H1 (cell line): ENCODE data around the gene SMAD7. TPM values are rescaled to one million over a fixed set of nuclear protein-coding genes. Genes with fewer than 3 reads are reported as not detected.

Experiments
- CTCF ChIA-PET: fragments of 300-600 bp; sonication (Branson Sonifier 250); formaldehyde crosslinking; loops from one replicate; lab custom pipeline; 2021; ENCODE audit not compliant: partially characterized antibody; lab: Charles Lee
- POLR2A ChIA-PET: fragments of 300-600 bp; sonication (Branson Sonifier 250); formaldehyde crosslinking; loops from one replicate; lab custom pipeline; 2021; ENCODE audit warnings: inconsistent platforms; ENCODE audit not compliant: partially characterized antibody; lab: Charles Lee
- DNase-seq, 2 experiments: peaks; one replicate each; pipeline versions ENCODE4 v3.0.0 to v3.0.0-alpha.2; 2010 to 2022; ENCODE audit warnings: low spot score in 2 of 2, low read depth in 1 of 2, mixed read lengths in 1 of 2
- FAIRE-seq: peaks from 2 replicates; lab custom pipeline; 2011; peaks lifted over from hg19 to GRCh38; lab: Jason Lieb, UNC
- H2AFZ ChIP-seq: 2 replicates; pipeline ENCODE4 v1.8.1; 2012; ENCODE audit warnings: low read length, inconsistent platforms
- H2AK5ac ChIP-seq: 2 replicates; pipeline ENCODE4 v1.6.1; 2013; ENCODE audit warnings: low read depth, low read length
- H2BK120ac ChIP-seq: replicated peaks from 2 replicates; pipeline ENCODE3; 2013; ENCODE audit warnings: low read depth, low read length, inconsistent platforms
- H2BK12ac ChIP-seq: 2 replicates; pipeline ENCODE4 v1.6.1; 2013; ENCODE audit warnings: low read depth, low read length
- H2BK15ac ChIP-seq: 2 replicates; pipeline ENCODE4 v1.6.1; 2013; ENCODE audit warnings: low read length
- H2BK20ac ChIP-seq: 2 replicates; pipeline ENCODE4 v1.6.1; 2013; ENCODE audit warnings: low read length
- H2BK5ac ChIP-seq: 2 replicates; pipeline ENCODE4 v1.6.1; 2013; ENCODE audit warnings: low read depth, low read length
- H3K14ac ChIP-seq: 2 replicates; pipeline ENCODE4 v1.6.1; 2013; ENCODE audit warnings: inconsistent platforms; ENCODE audit not compliant: insufficient read length
- H3K18ac ChIP-seq: 2 replicates; pipeline ENCODE4 v1.6.1; 2013; ENCODE audit warnings: low read length; ENCODE audit errors: extremely low read depth
- H3K23ac ChIP-seq: 2 replicates; pipeline ENCODE4 v1.6.1; 2013; ENCODE audit warnings: inconsistent platforms; ENCODE audit not compliant: insufficient read length
- H3K23me2 ChIP-seq: 2 replicates; pipeline ENCODE4 v1.6.1; 2013; ENCODE audit warnings: low read depth, low read length
- H3K27ac ChIP-seq: 2 replicates; pipeline ENCODE4 v1.6.1; 2011; ENCODE audit warnings: low read depth, low read length, inconsistent platforms
- H3K27me3 ChIP-seq, 4 experiments: replicated peaks in 1 of 4; 1 replicate in 1 of 4; 2 replicates in 3 of 4; pipeline versions ENCODE4 v1.6.1 to v1.8.1; 2011 to 2013; ENCODE audit warnings: low read length in 3 of 4, mild to moderate bottlenecking in 3 of 4, inconsistent platforms in 2 of 4, mixed read lengths in 2 of 4, moderate library complexity in 1 of 4; ENCODE audit not compliant: control insufficient read depth in 3 of 4, insufficient read depth in 3 of 4; ENCODE audit errors: extremely low read depth in 1 of 4
- H3K36me3 ChIP-seq, 4 experiments: 2 replicates each; pipeline versions ENCODE4 v1.6.1 to v1.8.1; 2011 to 2013; ENCODE audit warnings: mild to moderate bottlenecking in 4 of 4, low read length in 3 of 4, moderate library complexity in 2 of 4, control low read depth in 1 of 4, inconsistent platforms in 1 of 4; ENCODE audit not compliant: insufficient read depth in 4 of 4, control insufficient read depth in 2 of 4
- H3K4ac ChIP-seq: replicated peaks from 2 replicates; pipeline ENCODE3; 2013; ENCODE audit warnings: low read length, low read depth, mixed read lengths, inconsistent platforms; ENCODE audit not compliant: insufficient read length
- H3K4me1 ChIP-seq, 4 experiments: replicated peaks in 1 of 4; 1 replicate in 1 of 4; 2 replicates in 3 of 4; pipeline versions ENCODE4 v1.6.1 to v1.8.1; 2011 to 2013; ENCODE audit warnings: low read length in 3 of 4, inconsistent platforms in 2 of 4, mixed read lengths in 1 of 4; ENCODE audit not compliant: insufficient read depth in 4 of 4, control insufficient read depth in 3 of 4
- H3K4me2 ChIP-seq, 2 experiments: 2 replicates each; pipeline versions ENCODE4 v1.6.1 to v1.8.1; 2011 to 2013; ENCODE audit warnings: low read depth in 2 of 2, low read length in 2 of 2, control low read depth in 1 of 2, inconsistent platforms in 1 of 2, mild to moderate bottlenecking in 1 of 2; ENCODE audit not compliant: insufficient read depth in 1 of 2
- H3K4me3 ChIP-seq, 4 experiments: fragments of 200-600, 300-600 bp in 1 of 4; sonication (generic), shearing (Covaris generic), sonication (Bioruptor Twin) in 1 of 4; 2 replicates each; pipeline versions ENCODE4 v1.5.1 to v1.8.1; 2011 to 2016; ENCODE audit warnings: low read length in 4 of 4, low read depth in 3 of 4, control low read depth in 2 of 4, inconsistent platforms in 2 of 4, mild to moderate bottlenecking in 2 of 4, mixed read lengths in 1 of 4, moderate library complexity in 1 of 4; ENCODE audit not compliant: insufficient read depth in 2 of 4; ENCODE audit errors: extremely low read depth in 1 of 4
- H3K56ac ChIP-seq: replicated peaks from 2 replicates; pipeline ENCODE3; 2013; ENCODE audit warnings: low read depth, mild to moderate bottlenecking, mixed read lengths, low read length, inconsistent platforms; ENCODE audit not compliant: insufficient read length
- H3K79me1 ChIP-seq: 2 replicates; pipeline ENCODE4 v1.6.1; 2013; ENCODE audit warnings: low read depth, low read length, control low read depth
- H3K79me2 ChIP-seq, 2 experiments: 2 replicates each; pipeline versions ENCODE4 v1.6.1 to v1.8.1; 2012 to 2013; ENCODE audit warnings: low read length in 2 of 2, mild to moderate bottlenecking in 2 of 2, inconsistent platforms in 1 of 2; ENCODE audit not compliant: insufficient read depth in 2 of 2, control insufficient read depth in 1 of 2
- H3K9ac ChIP-seq, 4 experiments: replicated peaks in 1 of 4; 1 replicate in 1 of 4; 2 replicates in 3 of 4; pipeline versions ENCODE4 v1.6.1 to v1.8.1; 2011 to 2013; ENCODE audit warnings: low read depth in 3 of 4, low read length in 3 of 4, control low read depth in 2 of 4, mild to moderate bottlenecking in 2 of 4, moderate library complexity in 2 of 4, inconsistent platforms in 1 of 4; ENCODE audit errors: extremely low read depth in 1 of 4
- H3K9me3 ChIP-seq, 2 experiments: 2 replicates each; pipeline versions ENCODE4 v1.6.1 to v1.8.1; 2012 to 2013; ENCODE audit warnings: mild to moderate bottlenecking in 2 of 2, moderate library complexity in 2 of 2, control low read depth in 1 of 2, inconsistent platforms in 1 of 2, low read depth in 1 of 2, low read length in 1 of 2, mixed read lengths in 1 of 2; ENCODE audit not compliant: insufficient read depth in 2 of 2
- H4K20me1 ChIP-seq, 2 experiments: replicated peaks in 1 of 2; 2 replicates each; pipeline versions ENCODE3 to v1.8.1; 2011 to 2013; ENCODE audit warnings: inconsistent platforms in 2 of 2, low read length in 2 of 2, mild to moderate bottlenecking in 1 of 2; ENCODE audit not compliant: insufficient read depth in 2 of 2, control insufficient read depth in 1 of 2
- H4K5ac ChIP-seq: 2 replicates; pipeline ENCODE4 v1.6.1; 2013; ENCODE audit warnings: low read length, low read depth, mixed read lengths, inconsistent platforms; ENCODE audit not compliant: insufficient read length
- H4K8ac ChIP-seq: 2 replicates; pipeline ENCODE4 v1.8.0; 2013; ENCODE audit warnings: mild to moderate bottlenecking, moderate library complexity, low read length, inconsistent platforms; ENCODE audit not compliant: insufficient read depth; ENCODE audit errors: extremely low read depth
- H4K91ac ChIP-seq: replicated peaks from 2 replicates; pipeline ENCODE3; 2013; ENCODE audit warnings: low read length, mixed read lengths, inconsistent platforms; ENCODE audit not compliant: insufficient read length
- CBX5 ChIP-seq: fragments of 300-800, 300-1000 bp; sonication (generic); IDR thresholded peaks from 2 replicates; pipeline ENCODE4 v1.7.1; 2016; ENCODE audit warnings: antibody characterized with exemption, low read length, low read depth
- CBX8 ChIP-seq: fragments of 300-800, 300-1000 bp; sonication (generic); IDR thresholded peaks from 2 replicates; pipeline ENCODE4 v1.7.1; 2016; ENCODE audit warnings: low read depth, low read length, borderline replicate concordance
- CREB1 ChIP-seq: IDR thresholded peaks from 2 replicates; pipeline ENCODE4 v1.6.1; 2012; ENCODE audit warnings: inconsistent platforms
- EZH2 ChIP-seq: fragments of 200-600 bp; sonication (generic); IDR thresholded peaks from 2 replicates; pipeline ENCODE4 v1.7.1; 2012; ENCODE audit warnings: low read depth, mild to moderate bottlenecking, moderate library complexity, low read length, inconsistent platforms; ENCODE audit not compliant: severe bottlenecking
- FOSL1 ChIP-seq: IDR thresholded peaks from 2 replicates; pipeline ENCODE4 v1.6.1; 2011; ENCODE audit warnings: mild to moderate bottlenecking, low read depth, low read length, moderate library complexity; ENCODE audit not compliant: insufficient read depth
- JUN ChIP-seq: IDR thresholded peaks from 2 replicates; pipeline ENCODE4 v1.6.1; 2011; ENCODE audit warnings: low read depth, mild to moderate bottlenecking, improper control_type of control experiment, low read length
- KDM1A ChIP-seq: fragments of 200-600, 300-600 bp; sonication (generic); IDR thresholded peaks from 2 replicates; pipeline ENCODE4 v1.7.1; 2016; ENCODE audit warnings: mild to moderate bottlenecking, low read length, borderline replicate concordance
- RAD21 ChIP-seq, 2 experiments: IDR thresholded peaks in 1 of 2; conservative IDR thresholded peaks in 1 of 2; 2 replicates each; pipeline ENCODE4 v1.6.1; 2011; ENCODE audit warnings: low read depth in 2 of 2, low read length in 2 of 2, improper control_type of control experiment in 1 of 2, inconsistent platforms in 1 of 2, mild to moderate bottlenecking in 1 of 2, moderate library complexity in 1 of 2
- SIN3A ChIP-seq, 2 experiments: IDR thresholded peaks in 1 of 2; conservative IDR thresholded peaks in 1 of 2; 2 replicates each; pipeline ENCODE4 v1.6.1; 2011 to 2012; ENCODE audit warnings: low read length in 2 of 2, improper control_type of control experiment in 1 of 2, low read depth in 1 of 2, mild to moderate bottlenecking in 1 of 2
- WGBS, 2 experiments: shearing (Covaris generic) in 1 of 2; methylation state at CpG; one replicate each; pipeline versions ENCODE4 v1.1.6 to v1.1.7; 2013 to 2015; ENCODE audit warnings: low lambda C conversion rate in 2 of 2, mixed read lengths in 2 of 2, inconsistent platforms in 1 of 2, low coverage in 1 of 2, missing lambda C conversion rate in 1 of 2; ENCODE audit not compliant: insufficient replicate concordance in 2 of 2, insufficient coverage in 1 of 2, insufficient read length in 1 of 2; ENCODE audit errors: extremely low coverage in 1 of 2, missing lambda C conversion rate in 1 of 2; 5-methylcytosine and 5-hydroxymethylcytosine counted together
- polyA plus RNA-seq, 7 experiments: library from polyadenylated mRNA; depleted of rRNA in 3 of 7; stranded (reverse) in 5 of 7; unstranded in 2 of 7; fragments of >200 nt in 5 of 7; fragments of 200-250 nt in 2 of 7; gene quantifications; 1 replicate in 5 of 7; 2 replicates in 1 of 7; 4 replicates in 1 of 7; pipeline versions ENCODE4 v1.2.1 to v1.2.3, GENCODE V29; 2011 to 2013; ENCODE audit warnings: missing spikeins in 2 of 7, mixed read lengths in 2 of 7
- total RNA-seq: library from RNA; stranded (reverse); fragmentation: NEBNext Ultra II Directional; extraction: Animal tissue kit (Norgen Biotek cat#: 25700); gene quantifications from 2 replicates; pipeline ENCODE4 v1.2.1, GENCODE V29; 2021
- TF ChIP-seq, protein P1 (sequence below): IDR thresholded peaks from 2 replicates; pipeline ENCODE4 v1.6.1; 2012; ENCODE audit warnings: inconsistent platforms

SMAD7 gene
- total and polyA plus RNA-seq, 2 of the 8 experiments (the other 6 are each of a cell fraction or from before 2014, with no cell fraction given) = 6.5 to 15.5 TPM

DNA sequence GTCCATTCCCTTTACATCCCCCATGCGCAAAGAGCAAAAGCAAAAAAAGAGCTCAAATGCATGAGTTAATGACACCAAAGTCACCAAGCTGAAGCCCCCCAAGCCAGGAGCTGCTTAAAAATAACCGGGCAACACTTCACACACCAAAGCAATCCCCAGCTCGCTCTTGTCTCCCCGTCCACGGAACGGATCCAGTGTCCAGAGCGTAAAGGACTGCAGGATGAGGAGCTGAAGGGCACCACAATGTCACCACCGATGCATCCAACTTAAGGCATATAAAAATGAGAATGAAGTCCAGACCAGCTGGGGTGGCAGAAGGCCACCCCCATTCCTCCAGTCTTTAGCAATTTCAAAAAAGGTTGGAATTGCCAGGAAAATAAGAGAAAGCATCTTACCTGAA, 8.7 kb downstream of the SMAD7 start:
- Histone ChIP-seq H2BK5ac (no peak overlapping the region), H3K79me1 (peaks cover 2% of the 10 kb centered on the region; the same call in 1 of the 2 replicates), H2AFZ (no peak overlapping the region), H3K18ac (no peak overlapping the region), H2BK12ac (no peak overlapping the region), H3K4ac (no peak overlapping the region), H2BK120ac (no peak overlapping the region), H3K56ac (no peak overlapping the region), H4K20me1 (peaks cover 3 to 37% of the 10 kb centered on the region in 2 experiments), H4K91ac (no peak overlapping the region), H3K36me3 (no peaks in the 10 kb centered on the region; a peak in 1 of 8 replicates), H4K8ac (no peak overlapping the region), H2BK20ac (no peak overlapping the region), H3K4me3 (no peak overlapping the region), H3K4me1 (peaks cover 14 to 51% (median 29%) of the 10 kb centered on the region in 4 experiments), H3K27me3 (peaks cover 0 to 2% (median under 1%) of the 10 kb centered on the region in 4 experiments; a peak in 2 of 7 replicates), H2BK15ac (0 out of 2 replicates have a peak overlapping the region, but pooled peaks have one; percentile 47), H3K14ac (no peak overlapping the region), H3K23me2 (no peaks in the 10 kb centered on the region), H2AK5ac (0 out of 2 replicates have a peak overlapping the region, but pooled peaks have one; percentile 55), H3K4me2 (no peak overlapping the region; a peak in 1 of 4 replicates), H3K27ac (no peak overlapping the region), H3K9me3 (no peaks in the 10 kb centered on the region), H4K5ac (no peak overlapping the region), H3K79me2 (peaks cover 42 to 87% of the 10 kb centered on the region in 2 experiments), H3K9ac (no peak overlapping the region), H3K23ac (no peak overlapping the region)
- CTCF ChIA-PET = interaction anchor here (0.6 to 1.8 kb wide), 5 partner anchors 11 to 521 kb away, joined by 3 to 7 read pairs (median 3); no protein-coding TSS in a partner anchor
- FAIRE-seq (no peak), DNase-seq (no peak)
- POLR2A ChIA-PET = interaction anchor here (1.2 to 3.1 kb wide), 6 partner anchors 10 to 49 kb away, joined by 3 to 18 read pairs (median 5); no protein-coding TSS in a partner anchor
- WGBS, 2 experiments = 90% methylated on average over 8 of the region's 8 CpGs; no CpG with 5 or more reads in 1 of the 2 experiments
- no peak for TF ChIP-seq RAD21 (IDR thresholded peaks at IDR 0.05 in 1 of 2, conservative IDR thresholded peaks at IDR 0.05 in 1 of 2; ENCODE audit: low read depth in 2 of 2, low read length in 2 of 2)
- TF ChIP-seq SIN3A (conservative IDR thresholded peaks at IDR 0.05 in 1 of 2, IDR thresholded peaks at IDR 0.05 in 1 of 2; ENCODE audit: low read depth in 1 of 2, low read length in 2 of 2) = no peak
- no peak for TF ChIP-seq EZH2
- no peak for TF ChIP-seq CREB1
- TF ChIP-seq CBX8 = no peak
- TF ChIP-seq, protein P1, sequence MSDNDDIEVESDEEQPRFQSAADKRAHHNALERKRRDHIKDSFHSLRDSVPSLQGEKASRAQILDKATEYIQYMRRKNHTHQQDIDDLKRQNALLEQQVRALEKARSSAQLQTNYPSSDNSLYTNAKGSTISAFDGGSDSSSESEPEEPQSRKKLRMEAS = no peak
- no peak for TF ChIP-seq CBX5
- no peak for TF ChIP-seq JUN
- no peak for TF ChIP-seq FOSL1
- TF ChIP-seq KDM1A = no peak
